WERI-Rb-1 (cell line): Measurements from ENCODE around the gene DNAH2.

ENCODE experiments used
- DNase-seq: peaks from one replicate; pipeline ENCODE4 v3.0.0-alpha.2; 2020
- H3K27ac ChIP-seq: fragments of 250-450 bp; sonication (Bioruptor Pico); 2 replicates; pipeline ENCODE4 v1.5.1; 2020; ENCODE audit warnings: mild to moderate bottlenecking, moderate library complexity
- H3K27me3 ChIP-seq: fragments of 250-450 bp; sonication (Bioruptor Pico); 2 replicates; pipeline ENCODE4 v1.5.1; 2021; ENCODE audit warnings: mild to moderate bottlenecking, low read depth, moderate library complexity; ENCODE audit not compliant: insufficient read depth, severe bottlenecking
- H3K36me3 ChIP-seq: fragments of 250-450 bp; sonication (Bioruptor Pico); 2 replicates; pipeline ENCODE4 v1.5.1; 2020; ENCODE audit warnings: mild to moderate bottlenecking, moderate library complexity
- H3K4me3 ChIP-seq: 2 replicates; pipeline ENCODE4 v1.5.1; 2011; ENCODE audit warnings: low read depth, mild to moderate bottlenecking, control low read depth, low read length
- H3K9me3 ChIP-seq: fragments of 250-450 bp; sonication (Bioruptor Pico); 2 replicates; pipeline ENCODE4 v1.5.1; 2021; ENCODE audit warnings: mild to moderate bottlenecking, moderate library complexity; ENCODE audit not compliant: severe bottlenecking
- TF ChIP-seq, protein P1 (sequence below): IDR thresholded peaks from 2 replicates; pipeline ENCODE4 v1.5.1; 2011; ENCODE audit warnings: low read depth, mild to moderate bottlenecking, control low read depth, inconsistent platforms, low read length

DNAH2 gene

GRCh38 chr17:7881276-7882054 lies 163.9 kb downstream of the DNAH2 start:
- Histone ChIP-seq H3K27me3 (no peaks in the 10 kb centered on the region), H3K27ac (no peak overlapping the region)

DNA sequence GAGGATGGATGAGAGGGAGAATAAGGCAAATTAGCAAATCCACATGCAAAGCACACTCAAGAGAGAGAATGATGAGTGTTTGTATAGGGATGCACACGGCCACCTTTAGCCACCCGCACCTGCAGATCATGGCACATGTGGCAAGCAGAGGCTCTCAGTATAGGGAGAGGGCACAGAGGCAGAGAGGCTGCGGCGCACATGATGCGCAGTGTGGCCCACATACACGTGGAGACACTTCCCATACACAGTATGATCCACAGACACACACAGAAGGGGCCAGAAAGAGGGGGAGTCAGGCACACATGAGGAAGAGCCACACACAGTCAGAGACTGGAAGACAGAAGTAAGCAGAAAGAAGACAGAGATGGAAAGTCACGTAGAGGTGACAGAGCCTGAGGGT lies 164.5 kb downstream of the DNAH2 start:
- H3K27ac ChIP-seq, result no peak overlapping the region
- no peaks in the 10 kb centered on the region for H3K9me3 ChIP-seq
- H3K27me3 ChIP-seq, result no peaks in the 10 kb centered on the region
- H3K4me3 ChIP-seq, result no peak overlapping the region
- DNase-seq, result no peak
- H3K36me3 ChIP-seq, result peaks cover 24% of the 10 kb centered on the region
- TF ChIP-seq, protein P1, sequence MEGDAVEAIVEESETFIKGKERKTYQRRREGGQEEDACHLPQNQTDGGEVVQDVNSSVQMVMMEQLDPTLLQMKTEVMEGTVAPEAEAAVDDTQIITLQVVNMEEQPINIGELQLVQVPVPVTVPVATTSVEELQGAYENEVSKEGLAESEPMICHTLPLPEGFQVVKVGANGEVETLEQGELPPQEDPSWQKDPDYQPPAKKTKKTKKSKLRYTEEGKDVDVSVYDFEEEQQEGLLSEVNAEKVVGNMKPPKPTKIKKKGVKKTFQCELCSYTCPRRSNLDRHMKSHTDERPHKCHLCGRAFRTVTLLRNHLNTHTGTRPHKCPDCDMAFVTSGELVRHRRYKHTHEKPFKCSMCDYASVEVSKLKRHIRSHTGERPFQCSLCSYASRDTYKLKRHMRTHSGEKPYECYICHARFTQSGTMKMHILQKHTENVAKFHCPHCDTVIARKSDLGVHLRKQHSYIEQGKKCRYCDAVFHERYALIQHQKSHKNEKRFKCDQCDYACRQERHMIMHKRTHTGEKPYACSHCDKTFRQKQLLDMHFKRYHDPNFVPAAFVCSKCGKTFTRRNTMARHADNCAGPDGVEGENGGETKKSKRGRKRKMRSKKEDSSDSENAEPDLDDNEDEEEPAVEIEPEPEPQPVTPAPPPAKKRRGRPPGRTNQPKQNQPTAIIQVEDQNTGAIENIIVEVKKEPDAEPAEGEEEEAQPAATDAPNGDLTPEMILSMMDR, result no peak

More at GRCh38 chr17:7881276-7882054, 163.9 kb downstream of the DNAH2 start:
- no peaks in the 10 kb centered on the region for H3K9me3 ChIP-seq
- TF ChIP-seq, protein P1, result no peak
- no peak overlapping the region for H3K4me3 ChIP-seq
- H3K36me3 ChIP-seq, result peaks cover 30% of the 10 kb centered on the region
- DNase-seq, result no peak

DNA sequence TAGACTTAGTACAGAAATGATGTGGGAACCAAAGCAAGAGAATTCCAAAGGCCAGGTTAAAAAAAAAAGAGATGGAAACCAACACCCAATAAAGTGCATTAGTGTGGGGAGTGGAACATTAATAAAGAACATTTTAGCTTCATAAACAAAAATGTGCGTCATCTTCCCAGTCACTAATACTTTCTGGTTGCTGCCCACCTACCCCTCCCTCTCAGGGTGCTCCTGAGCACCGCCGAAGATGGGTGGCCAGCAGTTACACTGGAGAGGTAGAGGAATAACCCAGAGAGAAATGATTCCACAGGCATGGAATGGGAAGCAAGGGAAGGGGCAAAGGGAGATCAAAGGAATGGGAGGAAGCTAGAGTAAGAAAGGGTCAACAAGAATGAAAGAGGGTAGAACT lies 165.1 kb downstream of the DNAH2 start:
- Histone ChIP-seq H3K27ac (no peak overlapping the region), H3K36me3 (peaks cover 24% of the 10 kb centered on the region), H3K9me3 (no peaks in the 10 kb centered on the region), H3K27me3 (no peaks in the 10 kb centered on the region), H3K4me3 (no peak overlapping the region)
- TF ChIP-seq, protein P1, result no peak
- no peak for DNase-seq
